Erythroblast (primary cell): ENCODE results near the gene CCND2.
A peak's percentile ranks its signal among the peaks of the same experiment; 100 is the strongest.

ENCODE experiments used
- GATA1 ChIP-seq: IDR thresholded peaks from 2 replicates; pipeline ENCODE4 v1.6.1; 2011; ENCODE audit warnings: low read depth, mild to moderate bottlenecking, control low read depth, low read length, moderate library complexity
- POLR2A ChIP-seq: IDR thresholded peaks from 2 replicates; pipeline ENCODE4 v1.6.1; 2011; ENCODE audit warnings: mild to moderate bottlenecking, low read length

- TF ChIP-seq POLR2A: peak; percentile 36
- TF ChIP-seq GATA1: no peak
Measured at GRCh38 chr12:4271717-4272423, 1.7 kb upstream of the CCND2 start.
